ENCODE measurements around the gene GNL2.
"Not testable (repeated sequence)": the region's sequence is repeated elsewhere in the genome, so short reads cannot be mapped to it uniquely, and the experiment has no call there.

The GNL2 gene

DNA sequence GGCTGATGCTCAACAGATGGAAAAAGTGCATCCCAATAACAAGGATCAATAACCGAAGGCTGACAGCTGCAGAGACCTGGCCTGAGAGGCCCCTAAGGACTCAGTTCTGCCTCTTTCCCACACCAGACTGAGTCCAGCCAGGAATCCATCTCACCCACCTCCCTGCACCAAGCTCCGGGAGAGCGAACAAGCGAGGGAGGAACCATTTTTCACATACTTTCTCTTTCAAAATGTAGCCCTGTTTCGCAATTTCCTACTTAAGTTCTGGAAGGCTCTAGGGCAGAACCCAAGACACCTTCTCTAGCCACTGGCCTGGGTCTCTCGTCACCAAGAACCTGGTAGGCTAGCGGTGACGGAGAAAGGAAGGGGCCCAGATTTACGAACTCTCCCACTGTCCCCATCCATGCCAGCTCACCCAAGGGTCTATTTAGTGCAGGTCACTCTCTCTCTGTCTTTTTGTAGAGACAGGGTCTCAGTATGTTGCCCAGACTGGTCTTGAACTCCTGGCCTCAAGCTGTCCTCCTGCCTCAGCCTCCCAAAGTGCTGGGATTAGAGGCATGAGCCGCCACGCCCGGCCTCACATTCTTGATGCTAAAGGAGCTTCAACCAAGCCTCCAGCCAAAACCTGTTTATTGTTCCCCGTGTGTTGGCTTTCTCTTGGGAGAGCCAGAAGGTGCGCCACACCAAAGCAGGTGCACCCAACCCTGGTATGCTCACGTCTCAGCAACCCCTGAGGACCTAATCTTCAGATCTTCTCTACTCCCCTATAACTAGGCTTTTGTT is 10.9 kb upstream of the GNL2 start:
- no peak for DNase-seq

- DNase-seq = no peak
These were observed 10.2 kb upstream of the GNL2 start for GRCh38 chr1:37605806-37606474.

- DNase-seq = no peak
These were observed 9.4 kb upstream of the GNL2 start for GRCh38 chr1:37605061-37605650.

GRCh38 chr1:37602750-37603694 is 7.3 kb upstream of the GNL2 start:
- DNase-seq = peak; percentile 32

GRCh38 chr1:37601441-37601840 is 5.7 kb upstream of the GNL2 start:
- no peak for DNase-seq

GRCh38 chr1:37599940-37600339 is 4.2 kb upstream of the GNL2 start:
- DNase-seq = peak; percentile 57

- DNase-seq = no peak
These were observed 488 bp upstream of the GNL2 start for GRCh38 chr1:37596182-37596667.

DNA sequence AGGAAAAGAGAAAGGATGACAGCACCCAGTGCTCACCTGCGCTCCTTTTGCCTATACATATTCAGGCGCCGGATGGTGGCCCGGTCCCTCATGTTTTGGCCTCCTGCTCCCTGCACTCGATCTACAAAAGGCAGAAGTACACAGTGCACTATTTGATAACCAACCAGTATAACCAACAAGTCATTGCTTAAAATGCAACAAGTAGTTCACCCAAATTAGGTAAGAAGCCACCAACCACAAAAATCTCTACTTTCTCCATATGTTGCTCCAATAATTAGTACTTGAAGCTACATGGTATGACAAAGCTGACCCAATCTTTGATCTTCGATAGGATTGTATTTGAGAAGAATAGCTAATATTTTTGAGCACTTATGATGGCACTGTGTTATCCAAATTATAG is 2.0 kb downstream of the GNL2 start:
- no peak for DNase-seq

DNA sequence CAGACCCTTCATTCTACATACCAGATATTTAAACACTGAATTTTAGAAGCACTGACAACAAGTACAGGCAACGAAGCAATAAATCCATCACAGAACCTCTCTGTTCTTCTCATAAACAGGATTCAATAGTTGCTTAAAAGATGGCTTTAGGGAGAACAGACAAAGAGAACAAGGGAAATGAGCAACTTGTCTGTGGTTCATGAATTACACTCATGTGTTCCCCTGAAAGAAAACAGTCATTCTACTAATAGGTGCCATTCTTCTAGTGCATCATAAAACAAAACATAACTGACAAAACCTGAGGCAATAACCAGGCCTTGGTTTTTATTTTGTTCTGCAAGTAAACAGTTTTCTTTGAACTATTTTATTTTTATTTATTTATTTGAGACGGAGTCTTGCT is 6.8 kb downstream of the GNL2 start:
- DNase-seq = no peak

DNA sequence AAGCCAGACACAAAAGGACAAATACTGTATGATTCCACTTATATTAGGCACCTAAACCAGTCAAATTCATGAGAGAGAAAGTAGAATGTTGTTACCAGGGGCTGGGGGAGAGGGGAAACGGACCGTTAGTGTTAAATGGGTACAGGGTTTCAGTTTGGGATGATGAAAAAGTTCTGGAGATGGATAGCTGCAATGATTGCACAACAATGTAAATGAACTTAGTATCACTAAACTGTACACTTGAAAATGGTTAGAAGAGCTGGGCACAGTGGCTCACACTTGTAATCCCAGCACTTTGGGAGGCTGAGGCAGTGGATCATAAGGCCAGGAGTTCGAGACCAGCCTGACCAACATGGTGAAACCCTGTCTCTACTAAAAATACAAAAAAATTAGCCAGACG is 11.2 kb downstream of the GNL2 start:
- DNase-seq = not testable (repeated sequence)

GRCh38 chr1:37575692-37576091 is 20.0 kb downstream of the GNL2 start:
- DNase-seq = no peak

- DNase-seq = no peak
These were observed 20.8 kb downstream of the GNL2 start for GRCh38 chr1:37574834-37575480.

DNA sequence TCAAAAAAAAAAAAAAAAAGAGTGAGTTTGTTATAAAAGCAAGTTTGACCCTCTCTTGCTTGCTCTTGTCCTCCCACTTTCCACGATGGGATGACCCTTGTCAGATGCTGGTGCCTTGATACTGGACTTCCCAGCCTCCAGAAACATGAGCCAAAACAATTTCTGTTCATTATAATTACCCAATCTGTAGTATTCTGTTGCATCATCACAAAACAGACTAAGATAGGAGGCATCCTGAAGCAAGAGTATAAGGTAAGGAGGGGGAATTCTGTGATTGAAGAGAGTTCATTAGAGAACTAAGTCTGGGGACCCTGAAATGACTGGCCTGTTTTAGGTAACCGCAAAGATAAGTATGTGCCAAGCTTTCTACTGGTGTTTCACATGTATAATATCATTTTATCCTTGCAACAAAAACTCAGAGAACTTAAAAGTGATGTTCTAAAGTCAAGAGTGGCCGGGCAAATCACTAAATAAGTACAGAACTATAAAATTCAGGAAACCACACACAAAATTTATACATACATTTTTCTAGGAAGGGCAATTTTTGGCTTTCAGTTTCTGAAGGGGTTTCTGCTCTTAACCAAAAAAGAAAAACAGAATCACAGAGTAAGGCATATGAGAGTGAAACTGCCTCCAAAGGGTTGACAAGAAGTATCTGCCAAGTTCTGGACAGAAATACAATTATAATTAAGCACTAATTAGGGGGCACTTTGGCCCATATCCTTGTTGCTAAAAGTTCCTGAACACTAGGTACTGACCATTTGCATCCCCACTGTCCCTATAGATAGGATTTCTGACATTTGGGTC is 25.0 kb downstream of the GNL2 start:
- no peak for DNase-seq

DNA sequence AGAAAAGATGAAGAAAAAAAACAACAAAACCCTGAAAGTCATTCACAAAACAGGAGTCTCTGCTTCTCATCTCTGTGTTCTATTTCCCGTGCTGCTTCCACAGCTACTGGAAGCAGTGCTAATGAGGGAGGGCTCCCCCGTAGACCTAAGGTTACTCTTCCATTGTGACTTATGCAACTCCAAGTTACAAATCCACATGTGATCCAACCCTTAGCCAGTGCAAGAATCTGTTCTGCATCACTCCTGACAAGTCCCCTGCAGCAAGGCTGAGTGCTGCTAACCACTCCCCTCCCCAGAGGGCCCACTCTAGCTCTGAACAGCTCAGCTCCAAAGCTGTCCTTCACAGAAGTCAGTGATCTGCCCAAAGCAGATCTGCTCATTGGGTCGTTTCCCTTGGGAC is 28.7 kb downstream of the GNL2 start:
- DNase-seq = no peak

GRCh38 chr1:37564892-37565291 is 30.8 kb downstream of the GNL2 start:
- no peak for DNase-seq

DNA sequence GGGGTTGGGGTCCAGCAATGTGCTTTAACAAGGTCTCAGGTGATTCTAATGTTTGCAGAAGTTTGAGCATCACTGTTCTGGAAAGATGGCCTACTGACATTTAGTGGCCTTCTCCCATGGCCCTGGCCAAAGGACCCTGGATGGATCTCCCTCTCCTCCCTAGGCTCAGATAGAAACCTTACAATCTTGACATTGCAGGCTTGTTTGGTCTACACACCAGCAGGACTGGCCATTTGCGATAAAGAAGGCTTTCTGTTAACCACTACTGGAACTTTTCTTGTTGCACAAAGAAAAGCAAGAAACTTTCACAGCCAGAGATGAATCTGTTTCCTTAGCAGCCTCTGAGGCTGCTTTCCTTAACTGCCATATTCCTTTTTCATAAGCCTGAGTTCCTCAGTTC is 32.8 kb downstream of the GNL2 start:
- DNase-seq = no peak

DNA sequence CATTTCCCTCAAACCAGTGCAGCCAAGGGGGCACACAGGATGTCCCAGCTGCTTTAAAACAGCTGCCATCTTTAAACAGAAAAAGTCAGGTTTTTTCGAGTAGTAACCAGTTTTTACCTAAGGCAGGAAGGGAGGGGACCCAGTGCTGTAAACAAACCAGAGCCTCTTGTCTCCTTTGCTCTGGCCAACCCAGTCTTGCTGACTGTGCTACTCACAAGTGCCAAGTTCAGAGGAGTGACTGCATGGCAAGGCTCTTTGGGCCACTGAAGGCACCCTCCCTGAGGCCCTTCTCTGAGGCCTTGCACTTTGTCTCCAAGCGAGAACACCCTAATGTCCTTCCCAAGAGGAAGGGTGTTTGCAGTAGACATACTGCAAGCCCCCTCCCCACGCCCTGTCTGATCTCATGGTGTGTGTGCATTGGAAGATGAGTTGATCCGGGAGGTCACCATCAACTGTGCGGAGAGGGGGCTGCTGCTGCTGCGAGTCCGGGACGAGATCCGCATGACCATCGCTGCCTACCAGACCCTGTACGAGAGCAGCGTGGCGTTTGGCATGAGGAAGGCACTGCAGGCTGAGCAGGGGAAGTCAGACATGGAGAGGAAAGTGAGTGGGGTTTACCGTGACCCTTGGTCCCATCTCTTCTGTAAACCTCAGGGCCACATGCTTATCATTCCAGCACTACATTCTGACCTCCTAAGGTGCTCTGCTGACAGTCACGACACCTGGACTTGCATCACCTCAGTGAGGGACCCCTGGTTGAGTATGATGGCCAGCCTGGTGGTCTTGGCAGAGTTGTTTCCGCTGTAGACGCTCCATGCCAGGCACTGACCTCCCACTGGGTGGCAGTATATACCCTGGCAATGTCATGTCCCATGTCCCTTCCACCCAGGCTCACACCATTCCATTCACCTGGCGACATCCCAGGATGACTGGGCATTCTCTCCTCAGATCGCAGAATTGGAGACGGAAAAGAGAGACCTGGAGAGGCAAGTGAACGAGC is 34.3 kb downstream of the GNL2 start:
- no peak for DNase-seq

DNA sequence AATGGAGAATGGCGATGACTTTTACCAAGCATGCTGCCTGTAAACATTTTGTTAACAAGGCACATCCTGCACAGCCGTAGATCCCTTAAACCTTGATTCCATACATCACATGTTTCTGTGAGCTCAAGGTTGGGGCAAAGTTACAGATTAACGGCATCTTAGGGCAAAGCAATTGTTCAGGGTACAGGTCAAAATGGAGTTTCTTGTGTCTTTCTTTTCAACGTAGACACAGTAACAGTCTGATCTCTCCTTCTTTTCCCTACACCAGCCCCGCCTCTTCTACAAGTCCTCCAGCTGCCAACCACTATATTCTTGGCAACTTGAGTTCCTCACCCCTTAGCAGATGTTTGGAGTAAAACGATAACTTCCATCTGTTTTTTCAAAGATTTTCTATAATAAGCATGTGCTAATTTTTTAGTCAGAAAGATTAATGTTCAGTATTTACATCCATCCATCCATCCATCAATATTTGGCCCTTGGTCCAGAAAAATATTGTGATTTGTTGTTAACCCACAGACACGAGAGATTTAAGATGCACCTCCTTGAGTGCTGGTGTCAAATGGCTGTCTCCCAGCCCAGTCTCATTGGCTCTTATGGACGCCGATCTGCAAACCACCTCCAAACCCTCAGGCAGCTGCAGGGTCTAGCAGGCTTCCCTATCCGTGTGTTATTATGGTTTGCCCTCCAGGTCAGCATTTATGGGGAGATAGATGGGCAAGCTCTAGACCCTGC is 35.2 kb downstream of the GNL2 start:
- DNase-seq = no peak

- DNase-seq = not testable (repeated sequence)
These were observed 35.8 kb downstream of the GNL2 start for GRCh38 chr1:37559957-37560379.

Data from NCI-H1105 (cell line).